Natural killer cell (primary cell): ENCODE results near the gene SLC39A11. TPM values are rescaled to one million over a fixed set of nuclear protein-coding genes. Genes with fewer than 3 reads are reported as not detected.
"Not testable (repeated sequence)": the region's sequence is repeated elsewhere in the genome, so short reads cannot be mapped to it uniquely, and the experiment has no call there.

Source experiments
- ATAC-seq, 3 donors: fragments of 150-1000 bp in 2 of 3; fragments of 200-7000 bp in 1 of 3; cut with Tn5 transposase; 1 replicate in 1 of 3; 2 replicates in 2 of 3; pipeline ENCODE4 v1.10.0; 2021; ENCODE audit warnings: mild to moderate bottlenecking in 2 of 3, moderate library complexity in 2 of 3
- DNase-seq, 2 donors: peaks; one replicate each; pipeline versions ENCODE4 v3.0.0 to v3.0.0-alpha.2; 2013 to 2021; ENCODE audit warnings: mixed read lengths in 1 of 2
- H3K27ac ChIP-seq: one replicate; pipeline ENCODE4 v1.5.1; 2013; ENCODE audit warnings: mild to moderate bottlenecking, low read length
- H3K27me3 ChIP-seq: one replicate; pipeline ENCODE4 v1.6.1; 2013; ENCODE audit warnings: low read length; ENCODE audit not compliant: control insufficient read depth, insufficient read depth
- H3K36me3 ChIP-seq: one replicate; pipeline ENCODE4 v1.6.1; 2013; ENCODE audit warnings: low read length; ENCODE audit not compliant: control insufficient read depth, insufficient read depth
- H3K4me1 ChIP-seq: one replicate; pipeline ENCODE4 v1.6.1; 2013; ENCODE audit warnings: low read length; ENCODE audit not compliant: control insufficient read depth, insufficient read depth
- H3K4me3 ChIP-seq: one replicate; pipeline ENCODE4 v1.5.1; 2013; ENCODE audit warnings: low read length
- H3K9me3 ChIP-seq: one replicate; pipeline ENCODE4 v1.6.1; 2013; ENCODE audit warnings: low read length; ENCODE audit not compliant: control insufficient read depth, insufficient read depth
- H3K27ac Mint-ChIP-seq, 2 donors: one replicate each; pipeline ENCODE4 v1.8.0; 2022; ENCODE audit warnings: mild to moderate bottlenecking in 2 of 2, mixed read lengths in 2 of 2, moderate library complexity in 1 of 2
- H3K27me3 Mint-ChIP-seq, 2 donors: one replicate each; pipeline ENCODE4 v1.8.0; 2022; ENCODE audit warnings: low read depth in 2 of 2, mixed read lengths in 2 of 2
- H3K36me3 Mint-ChIP-seq: one replicate; pipeline ENCODE4 v1.8.0; 2022; ENCODE audit warnings: mixed read lengths
- H3K4me1 Mint-ChIP-seq, 2 donors: one replicate each; pipeline ENCODE4 v1.8.0; 2022; ENCODE audit warnings: mixed read lengths in 2 of 2
- H3K4me3 Mint-ChIP-seq: one replicate; pipeline ENCODE4 v1.8.0; 2022; ENCODE audit warnings: mild to moderate bottlenecking, moderate library complexity, mixed read lengths
- H3K9me3 Mint-ChIP-seq, 2 donors: one replicate each; pipeline ENCODE4 v1.8.0; 2022; ENCODE audit warnings: mixed read lengths in 2 of 2
- WGBS: methylation state at CpG from one replicate; pipeline ENCODE4 v1.1.7; 2013; ENCODE audit warnings: missing lambda C conversion rate; ENCODE audit not compliant: insufficient coverage; 5-methylcytosine and 5-hydroxymethylcytosine counted together
- intact Hi-C: fragments of 100-400 bp; cut with micrococcal nuclease; formaldehyde crosslinking; loops from one replicate; pipeline ENCODE4 v1.14.2; 2022
- total RNA-seq, 4 donors: library from RNA; stranded (reverse); fragments of 120-200 nt in 1 of 4; gene quantifications; one replicate each; pipeline versions ENCODE4 v1.2.3 to v1.2.4, GENCODE V29; 2013 to 2022
- TF ChIP-seq, protein P1 (sequence below): fragments of 200-600 bp; IDR thresholded peaks from one replicate; pipeline ENCODE4 v1.8.0; 2022; ENCODE audit warnings: antibody characterized with exemption

Gene SLC39A11
- total RNA-seq, 3 donors from 2014 or later (not counting 1 experiment from before 2014, with no cell fraction given), result 32.6 to 44.9 (median 39.4) TPM

GRCh38 chr17:72900654-72900971 lies 191.9 kb downstream of the SLC39A11 start:
- DNase-seq (no peak), ATAC-seq (no peak)
- H3K4me1 Mint-ChIP-seq, result peaks cover 0 to 4% of the 10 kb centered on the region in 2 donors
- H3K27ac Mint-ChIP-seq, result no peak overlapping the region
- no peaks in the 10 kb centered on the region for H3K27me3 Mint-ChIP-seq
- no peaks in the 10 kb centered on the region for H3K9me3 Mint-ChIP-seq
- H3K36me3 Mint-ChIP-seq, result no peaks in the 10 kb centered on the region
- H3K4me3 Mint-ChIP-seq, result no peak overlapping the region
- H3K27ac ChIP-seq, result no peak overlapping the region
- no peak overlapping the region for H3K4me3 ChIP-seq
- no peaks in the 10 kb centered on the region for H3K27me3 ChIP-seq
- TF ChIP-seq, protein P1, sequence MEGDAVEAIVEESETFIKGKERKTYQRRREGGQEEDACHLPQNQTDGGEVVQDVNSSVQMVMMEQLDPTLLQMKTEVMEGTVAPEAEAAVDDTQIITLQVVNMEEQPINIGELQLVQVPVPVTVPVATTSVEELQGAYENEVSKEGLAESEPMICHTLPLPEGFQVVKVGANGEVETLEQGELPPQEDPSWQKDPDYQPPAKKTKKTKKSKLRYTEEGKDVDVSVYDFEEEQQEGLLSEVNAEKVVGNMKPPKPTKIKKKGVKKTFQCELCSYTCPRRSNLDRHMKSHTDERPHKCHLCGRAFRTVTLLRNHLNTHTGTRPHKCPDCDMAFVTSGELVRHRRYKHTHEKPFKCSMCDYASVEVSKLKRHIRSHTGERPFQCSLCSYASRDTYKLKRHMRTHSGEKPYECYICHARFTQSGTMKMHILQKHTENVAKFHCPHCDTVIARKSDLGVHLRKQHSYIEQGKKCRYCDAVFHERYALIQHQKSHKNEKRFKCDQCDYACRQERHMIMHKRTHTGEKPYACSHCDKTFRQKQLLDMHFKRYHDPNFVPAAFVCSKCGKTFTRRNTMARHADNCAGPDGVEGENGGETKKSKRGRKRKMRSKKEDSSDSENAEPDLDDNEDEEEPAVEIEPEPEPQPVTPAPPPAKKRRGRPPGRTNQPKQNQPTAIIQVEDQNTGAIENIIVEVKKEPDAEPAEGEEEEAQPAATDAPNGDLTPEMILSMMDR, result no peak
- WGBS, result 69% methylated on average over 6 of the region's 6 CpGs
- no peaks in the 10 kb centered on the region for H3K36me3 ChIP-seq
- intact Hi-C loops, result no loop called here
- H3K4me1 ChIP-seq, result no peaks in the 10 kb centered on the region
- H3K9me3 ChIP-seq, result no peaks in the 10 kb centered on the region

DNA sequence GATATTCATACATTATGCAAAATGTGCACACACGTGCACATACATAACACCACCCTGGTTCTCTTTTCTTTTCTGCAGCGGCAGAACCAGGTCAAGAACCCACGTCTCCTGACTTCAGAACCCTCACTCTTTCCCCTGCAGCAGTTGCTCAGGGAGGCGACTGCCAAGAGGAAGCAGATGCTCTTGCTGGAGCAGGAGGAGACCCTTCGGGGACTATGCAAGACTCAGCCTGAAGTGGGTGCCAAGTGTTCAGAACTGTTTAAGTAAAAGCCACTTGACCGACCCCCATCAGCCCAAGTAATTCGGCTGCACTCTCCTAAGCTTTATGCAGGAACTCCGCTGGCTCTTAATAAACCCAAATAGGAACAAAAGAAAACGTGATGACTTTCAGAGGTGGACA lies 193.8 kb downstream of the SLC39A11 start:
- Histone ChIP-seq H3K4me1 (no peaks in the 10 kb centered on the region), H3K36me3 (no peaks in the 10 kb centered on the region), H3K4me3 (no peak overlapping the region), H3K27me3 (no peaks in the 10 kb centered on the region), H3K27ac (no peak overlapping the region), H3K9me3 (no peaks in the 10 kb centered on the region)
- 90% methylated on average over 9 of the region's 9 CpGs for WGBS
- Mint-ChIP-seq H3K4me1 (peaks cover 0 to 4% of the 10 kb centered on the region in 2 donors), H3K4me3 (no peak overlapping the region), H3K27ac (no peak overlapping the region), H3K36me3 (no peaks in the 10 kb centered on the region), H3K9me3 (no peaks in the 10 kb centered on the region), H3K27me3 (no peaks in the 10 kb centered on the region)
- TF ChIP-seq, protein P1, result no peak
- DNase-seq, result no peak
- ATAC-seq, result no peak
- intact Hi-C loops, result no loop called here

DNA sequence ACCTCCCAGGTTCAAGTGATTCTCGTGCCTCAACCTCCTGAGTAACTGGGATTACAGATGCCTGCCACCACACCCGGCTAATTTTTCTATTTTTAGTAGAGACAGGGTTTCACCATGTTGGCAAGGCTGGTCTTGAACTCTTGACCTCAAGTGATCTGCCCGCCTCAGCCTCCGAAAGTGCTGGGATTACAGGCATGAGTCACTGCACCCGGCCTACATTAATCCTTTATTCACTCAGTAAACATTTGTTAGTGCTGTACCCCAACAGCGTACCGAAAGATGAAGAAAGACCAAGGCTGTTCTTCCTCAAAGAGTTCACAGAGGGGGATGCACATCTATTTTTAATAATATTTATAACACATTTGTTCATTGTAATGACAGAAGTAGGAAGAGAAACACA lies 196.2 kb downstream of the SLC39A11 start:
- H3K36me3 ChIP-seq, H3K4me1 ChIP-seq, H3K4me1 Mint-ChIP-seq, H3K27ac ChIP-seq, intact Hi-C loops, H3K27me3 Mint-ChIP-seq, H3K4me3 ChIP-seq, H3K27me3 ChIP-seq, H3K9me3 ChIP-seq, H3K4me3 Mint-ChIP-seq, H3K36me3 Mint-ChIP-seq, DNase-seq, H3K27ac Mint-ChIP-seq, H3K9me3 Mint-ChIP-seq, ATAC-seq: not testable (repeated sequence)
- WGBS, result 96% methylated on average over 7 of the region's 7 CpGs

DNA sequence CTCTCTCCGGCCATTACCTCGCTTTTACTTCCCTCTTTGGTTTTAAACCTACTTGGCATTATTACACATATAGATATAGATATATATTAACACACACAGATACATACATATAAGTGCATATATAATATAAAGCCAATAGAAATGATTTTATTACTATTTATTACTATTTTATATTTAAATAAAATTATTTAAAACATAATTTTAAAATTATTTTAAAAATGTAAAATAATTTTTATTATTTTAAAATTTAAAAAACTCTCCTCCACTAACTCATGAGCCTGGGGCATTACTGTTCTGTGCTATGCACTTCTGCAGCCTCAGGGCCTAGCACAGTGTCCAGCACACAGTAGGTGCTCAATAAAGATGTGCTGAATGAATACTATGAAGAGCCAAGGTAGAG lies 200.9 kb downstream of the SLC39A11 start:
- Histone ChIP-seq H3K4me3 (no peak overlapping the region), H3K27ac (no peak overlapping the region), H3K27me3 (no peaks in the 10 kb centered on the region), H3K9me3 (no peaks in the 10 kb centered on the region), H3K4me1 (no peaks in the 10 kb centered on the region), H3K36me3 (no peaks in the 10 kb centered on the region)
- Mint-ChIP-seq H3K4me1 (no peaks in the 10 kb centered on the region), H3K36me3 (no peaks in the 10 kb centered on the region), H3K4me3 (no peak overlapping the region), H3K27ac (no peak overlapping the region), H3K9me3 (no peaks in the 10 kb centered on the region), H3K27me3 (no peaks in the 10 kb centered on the region)
- no CpG with 5 or more reads among the region's 2 CpGs for WGBS
- TF ChIP-seq, protein P1, result no peak
- intact Hi-C loops, result no loop called here
- ATAC-seq (no peak), DNase-seq (no peak)
